Gastrocnemius medialis (tissue), 4 donors: ENCODE results near the gene PEMT.

Source experiments
- POLR2A ChIP-seq, 2 donors: fragments of 450-650 bp; IDR thresholded peaks; one replicate each; pipeline ENCODE4 v1.6.1; 2017; ENCODE audit warnings: antibody characterized with exemption in 2 of 2, mild to moderate bottlenecking in 2 of 2, moderate library complexity in 2 of 2
- TF ChIP-seq, protein P1 (sequence below), 5 experiments: fragments of 450-650 bp in 3 of 5; fragments of 200-600 bp in 2 of 5; sonication (generic) in 2 of 5; IDR thresholded peaks in 4 of 5; conservative IDR thresholded peaks in 1 of 5; 1 replicate in 4 of 5; 2 replicates in 1 of 5; pipeline ENCODE4 v1.5.1; 2016 to 2019; ENCODE audit warnings: antibody characterized with exemption in 5 of 5, mild to moderate bottlenecking in 3 of 5, moderate library complexity in 3 of 5

DNA sequence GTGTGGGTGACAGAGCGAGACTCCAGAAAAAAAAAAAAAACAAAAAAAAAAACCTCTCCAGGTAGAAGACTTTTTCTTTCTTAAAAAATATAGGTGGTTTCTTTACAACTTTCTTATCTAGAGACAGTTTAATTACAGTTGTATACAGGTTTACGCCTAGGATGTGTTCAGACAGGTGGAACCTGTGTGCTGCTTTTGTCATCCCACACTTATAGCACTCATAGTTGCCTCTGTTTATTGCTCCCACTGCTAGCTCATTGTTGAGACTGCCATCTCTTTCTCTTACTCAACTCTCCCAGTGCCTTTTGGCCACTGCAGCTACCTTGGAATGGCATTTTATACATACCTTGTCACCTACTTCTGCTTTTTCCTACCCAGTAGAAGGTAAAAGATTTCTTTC lies 133.8 kb downstream of the PEMT start:
- TF ChIP-seq POLR2A (IDR thresholded peaks at IDR 0.05), result no peak
- TF ChIP-seq, protein P1, sequence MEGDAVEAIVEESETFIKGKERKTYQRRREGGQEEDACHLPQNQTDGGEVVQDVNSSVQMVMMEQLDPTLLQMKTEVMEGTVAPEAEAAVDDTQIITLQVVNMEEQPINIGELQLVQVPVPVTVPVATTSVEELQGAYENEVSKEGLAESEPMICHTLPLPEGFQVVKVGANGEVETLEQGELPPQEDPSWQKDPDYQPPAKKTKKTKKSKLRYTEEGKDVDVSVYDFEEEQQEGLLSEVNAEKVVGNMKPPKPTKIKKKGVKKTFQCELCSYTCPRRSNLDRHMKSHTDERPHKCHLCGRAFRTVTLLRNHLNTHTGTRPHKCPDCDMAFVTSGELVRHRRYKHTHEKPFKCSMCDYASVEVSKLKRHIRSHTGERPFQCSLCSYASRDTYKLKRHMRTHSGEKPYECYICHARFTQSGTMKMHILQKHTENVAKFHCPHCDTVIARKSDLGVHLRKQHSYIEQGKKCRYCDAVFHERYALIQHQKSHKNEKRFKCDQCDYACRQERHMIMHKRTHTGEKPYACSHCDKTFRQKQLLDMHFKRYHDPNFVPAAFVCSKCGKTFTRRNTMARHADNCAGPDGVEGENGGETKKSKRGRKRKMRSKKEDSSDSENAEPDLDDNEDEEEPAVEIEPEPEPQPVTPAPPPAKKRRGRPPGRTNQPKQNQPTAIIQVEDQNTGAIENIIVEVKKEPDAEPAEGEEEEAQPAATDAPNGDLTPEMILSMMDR (IDR thresholded peaks at IDR 0.05 in 4 of 5, conservative IDR thresholded peaks at IDR 0.05 in 1 of 5), result no peak
